HepG2 (cell line): Measurements from ENCODE around the gene NRAP. TPM values are rescaled to one million over a fixed set of nuclear protein-coding genes. Genes with fewer than 3 reads are reported as not detected.

ENCODE experiments used
- ATAC-seq: fragments of 200-7000 bp; cut with Tn5 transposase; 3 replicates; pipeline ENCODE4 v1.9.1; 2020; ENCODE audit warnings: mild to moderate bottlenecking, moderate library complexity
- BruUV-seq: library from RNA; stranded (reverse); fragments of 400-500 nt; replicated peaks from 2 replicates; lab custom pipeline; 2021; lab: Mats Ljungman, UMichigan
- CTCF ChIA-PET: fragments of 300-600 bp; formaldehyde crosslinking; extraction: SDS; loops from one replicate; lab custom pipeline; 2021; ENCODE audit warnings: low total read pairs, inconsistent platforms, low intra/inter-chr PET ratio; lab: Yijun Ruan, JAX
- POLR2A ChIA-PET: fragments of 350-600 bp; sonication (Branson Sonifier 250); formaldehyde crosslinking; loops from one replicate; lab custom pipeline; 2020; ENCODE audit warnings: antibody characterized with exemption, inconsistent platforms; lab: Yijun Ruan, JAX
- DNase-seq: peaks from one replicate; pipeline ENCODE4 v3.0.0-alpha.2; 2015; ENCODE audit warnings: low spot score
- FAIRE-seq: peaks from 3 replicates; lab custom pipeline; 2011; peaks lifted over from hg19 to GRCh38; lab: Jason Lieb, UNC
- H2AFZ ChIP-seq: one replicate; pipeline ENCODE4 v1.6.1; 2011; ENCODE audit warnings: low read length, inconsistent platforms
- H3K27ac ChIP-seq: fragments of 300-600 bp; 3 replicates; pipeline ENCODE4 v1.8.0; 2011; ENCODE audit warnings: mixed run types, mild to moderate bottlenecking, mixed read lengths, low read length, inconsistent platforms; ENCODE audit not compliant: insufficient read depth; ENCODE audit errors: extremely low read length
- H3K27me3 ChIP-seq, 2 experiments: fragments of 200-600 bp in 1 of 2; 2 replicates in 1 of 2; 3 replicates in 1 of 2; pipeline versions ENCODE4 v1.6.0 to v1.8.0; 2011; ENCODE audit warnings: low read length in 2 of 2, mild to moderate bottlenecking in 2 of 2, moderate library complexity in 2 of 2, inconsistent platforms in 1 of 2; ENCODE audit not compliant: insufficient read depth in 2 of 2, control insufficient read depth in 1 of 2
- H3K36me3 ChIP-seq, 2 experiments: fragments of 200-600 bp in 1 of 2; replicated peaks in 1 of 2; 2 replicates in 1 of 2; 3 replicates in 1 of 2; pipeline versions ENCODE4 v1.5.1 to v1.8.0; 2011; ENCODE audit warnings: low read length in 2 of 2, inconsistent platforms in 1 of 2; ENCODE audit not compliant: insufficient read depth in 2 of 2, control insufficient read depth in 1 of 2
- H3K4me1 ChIP-seq: 2 replicates; pipeline ENCODE4 v1.5.1; 2012; ENCODE audit warnings: low read length, inconsistent platforms; ENCODE audit not compliant: insufficient read depth
- H3K4me2 ChIP-seq: 2 replicates; pipeline ENCODE4 v1.6.0; 2011; ENCODE audit warnings: low read depth, low read length, inconsistent platforms
- H3K4me3 ChIP-seq, 3 experiments: fragments of 200-600 bp in 1 of 3; sonication (generic), shearing (Covaris generic) in 1 of 3; replicated peaks in 1 of 3; 2 replicates each; pipeline ENCODE4 v1.5.1; 2011 to 2016; ENCODE audit warnings: low read length in 3 of 3, inconsistent platforms in 2 of 3, low read depth in 2 of 3, mild to moderate bottlenecking in 2 of 3, control low read depth in 1 of 3, mixed read lengths in 1 of 3; ENCODE audit not compliant: insufficient read depth in 1 of 3
- H3K79me2 ChIP-seq: one replicate; pipeline ENCODE4 v1.6.1; 2011; ENCODE audit warnings: low read length, inconsistent platforms; ENCODE audit not compliant: insufficient read depth
- H3K9ac ChIP-seq: 2 replicates; pipeline ENCODE4 v1.6.0; 2011; ENCODE audit warnings: mild to moderate bottlenecking, low read depth, low read length, inconsistent platforms; ENCODE audit not compliant: insufficient read depth
- H3K9me3 ChIP-seq: 2 replicates; pipeline ENCODE4 v1.5.1; 2012; ENCODE audit warnings: mild to moderate bottlenecking, low read length
- H4K20me1 ChIP-seq: 2 replicates; pipeline ENCODE4 v1.6.0; 2011; ENCODE audit warnings: inconsistent platforms, mild to moderate bottlenecking, low read length, moderate library complexity; ENCODE audit not compliant: insufficient read depth
- KLF9 ChIP-seq: IDR thresholded peaks from 2 replicates; pipeline ENCODE4 v1.6.1; 2016; ENCODE audit warnings: low read depth
- NFE2L2 ChIP-seq: fragments of 150-350 bp; IDR thresholded peaks from 2 replicates; pipeline ENCODE4 v1.6.1; 2014; ENCODE audit warnings: low read length
- PAX8 ChIP-seq: sonication (generic); formaldehyde crosslinking; IDR thresholded peaks from 2 replicates; pipeline ENCODE4 v1.8.0; 2022; ENCODE audit warnings: mild to moderate bottlenecking, missing genetic modification reagents, borderline replicate concordance
- RFX3 ChIP-seq: IDR thresholded peaks from 2 replicates; pipeline ENCODE4 v1.6.1; 2016; ENCODE audit warnings: missing biosample characterization, missing genetic modification reagents
- SIX1 ChIP-seq: sonication (generic); formaldehyde crosslinking; IDR thresholded peaks from 2 replicates; pipeline ENCODE4 v1.4.0; 2020; ENCODE audit warnings: missing genetic modification reagents, borderline replicate concordance
- SMAD3 ChIP-seq: sonication (generic); formaldehyde crosslinking; IDR thresholded peaks from 2 replicates; pipeline ENCODE4 v1.4.0; 2020; ENCODE audit warnings: missing genetic modification reagents
- SRY ChIP-seq: sonication (generic); formaldehyde crosslinking; IDR thresholded peaks from 2 replicates; pipeline ENCODE4 v1.8.0; 2022; ENCODE audit warnings: mild to moderate bottlenecking, missing genetic modification reagents
- ZNF720 ChIP-seq: sonication (generic); formaldehyde crosslinking; IDR thresholded peaks from 2 replicates; pipeline ENCODE4 v1.4.0; 2020; ENCODE audit warnings: missing genetic modification reagents
- ZNF891 ChIP-seq: sonication (generic); formaldehyde crosslinking; IDR thresholded peaks from 2 replicates; pipeline ENCODE4 v1.5.0; 2020; ENCODE audit warnings: mild to moderate bottlenecking, missing genetic modification reagents
- WGBS: methylation state at CpG from one replicate; pipeline ENCODE4 v1.1.6; 2017; ENCODE audit warnings: low lambda C conversion rate; 5-methylcytosine and 5-hydroxymethylcytosine counted together
- in situ Hi-C: cut with HindIII; loops from 2 replicates; pipeline ENCODE4 v1.10.0; 2017; ENCODE audit warnings: low pct_unique_long_range_greater_than_20kb; ENCODE audit not compliant: extremely low pct_ligation_motif_present
- intact Hi-C: fragments of 100-400 bp; cut with micrococcal nuclease; formaldehyde crosslinking; loops from one replicate; pipeline ENCODE4 v1.10.0; 2022; ENCODE audit not compliant: unreplicated experiment
- polyA plus RNA-seq, 8 experiments: library from polyadenylated mRNA; depleted of rRNA in 3 of 8; stranded (reverse) in 7 of 8; unstranded in 1 of 8; fragments of >200 nt; fragmentation: Illumina TruSeq in 4 of 8; extraction: Trizol in 4 of 8; gene quantifications; 2 replicates each; pipeline versions ENCODE4 v1.2.1 to v1.2.3, GENCODE V29; 2011 to 2016; ENCODE audit warnings: low read depth in 4 of 8, missing spikeins in 1 of 8, mixed read lengths in 1 of 8; ENCODE audit not compliant: insufficient read depth in 1 of 8
- total RNA-seq, 5 experiments: library from RNA; depleted of rRNA; stranded (reverse); fragments of >200 nt; fragmentation: Illumina TruSeq; extraction: Trizol; gene quantifications; 2 replicates each; pipeline ENCODE4 v1.2.3, GENCODE V29; 2016; ENCODE audit warnings: low read depth in 1 of 5
- TF ChIP-seq, protein P1 (sequence below): IDR thresholded peaks from 2 replicates; pipeline ENCODE4 v1.6.1; 2018; ENCODE audit warnings: missing genetic modification reagents
- TF ChIP-seq, protein P2 (sequence below): IDR thresholded peaks from 2 replicates; pipeline ENCODE4 v1.6.1; 2016; ENCODE audit warnings: mild to moderate bottlenecking

NRAP gene
- total and polyA plus RNA-seq, 2 of the 13 experiments (the other 11 are each of a cell fraction or from before 2014, with no cell fraction given), result not detected

DNA sequence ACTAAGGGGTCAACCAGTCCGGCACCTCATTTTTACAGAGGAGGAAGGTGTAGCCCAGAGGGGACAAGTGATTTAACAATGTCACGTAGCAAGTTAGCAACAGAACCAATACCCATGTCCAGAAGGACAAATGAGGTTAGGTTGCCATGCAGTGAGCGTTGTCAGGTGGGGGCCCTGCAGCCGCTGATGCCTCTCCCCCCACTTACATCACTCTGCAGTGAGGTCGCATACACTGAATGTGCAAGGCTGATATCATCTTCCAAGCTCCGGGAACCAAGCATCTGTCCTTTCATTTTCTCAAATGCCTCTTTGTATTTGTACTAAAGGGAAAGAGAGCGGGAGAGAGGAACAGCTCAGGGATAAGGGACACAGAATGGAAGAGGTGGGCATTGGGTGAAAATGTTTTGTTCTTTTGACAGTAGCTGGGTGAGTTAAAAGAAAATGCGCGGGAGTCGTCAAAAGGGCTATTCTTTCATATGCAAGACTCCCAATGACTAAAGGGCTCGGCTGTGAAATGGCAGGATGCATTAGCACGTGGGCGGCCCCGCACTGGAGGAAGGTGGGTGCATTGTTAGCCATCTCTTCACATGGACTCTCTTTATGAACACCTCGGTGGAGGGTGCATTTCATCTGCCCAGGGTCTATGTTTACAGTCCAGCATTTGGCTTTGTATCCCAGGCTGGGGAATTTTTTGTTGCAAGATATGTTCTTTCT, 49.7 kb downstream of the NRAP start:
- no peak overlapping the region for H3K9ac ChIP-seq
- no peaks in the 10 kb centered on the region for H3K4me1 ChIP-seq
- WGBS, result 43% methylated on average over 15 of the region's 15 CpGs
- FAIRE-seq (no peak), DNase-seq (no peak), ATAC-seq (no peak)
- CTCF ChIA-PET, result no interaction called here
- intact Hi-C loops, result no loop called here
- no peak overlapping the region for H3K27ac ChIP-seq
- no peaks in the 10 kb centered on the region for H3K36me3 ChIP-seq
- in situ Hi-C loops, result no loop called here
- BruUV-seq, result no TSS peak
- H4K20me1 ChIP-seq, result no peaks in the 10 kb centered on the region
- H3K4me2 ChIP-seq, result no peak overlapping the region
- H3K27me3 ChIP-seq, result no peaks in the 10 kb centered on the region; a peak in 1 of 5 replicates
- H3K4me3 ChIP-seq, result no peak overlapping the region
- no peaks in the 10 kb centered on the region for H3K79me2 ChIP-seq
- TF ChIP-seq SMAD3 (CRISPR knock-in tag), result no peak
- no peak for TF ChIP-seq ZNF891 (CRISPR knock-in tag)
- no peak for TF ChIP-seq PAX8
- TF ChIP-seq KLF9 (CRISPR knock-in tag), result no peak
- TF ChIP-seq, protein P1, sequence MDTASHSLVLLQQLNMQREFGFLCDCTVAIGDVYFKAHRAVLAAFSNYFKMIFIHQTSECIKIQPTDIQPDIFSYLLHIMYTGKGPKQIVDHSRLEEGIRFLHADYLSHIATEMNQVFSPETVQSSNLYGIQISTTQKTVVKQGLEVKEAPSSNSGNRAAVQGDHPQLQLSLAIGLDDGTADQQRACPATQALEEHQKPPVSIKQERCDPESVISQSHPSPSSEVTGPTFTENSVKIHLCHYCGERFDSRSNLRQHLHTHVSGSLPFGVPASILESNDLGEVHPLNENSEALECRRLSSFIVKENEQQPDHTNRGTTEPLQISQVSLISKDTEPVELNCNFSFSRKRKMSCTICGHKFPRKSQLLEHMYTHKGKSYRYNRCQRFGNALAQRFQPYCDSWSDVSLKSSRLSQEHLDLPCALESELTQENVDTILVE (CRISPR knock-in tag), result no peak
- TF ChIP-seq RFX3 (CRISPR knock-in tag), result no peak
- TF ChIP-seq NFE2L2, result no peak
- no peak for TF ChIP-seq SIX1 (CRISPR knock-in tag)
- TF ChIP-seq, protein P2, sequence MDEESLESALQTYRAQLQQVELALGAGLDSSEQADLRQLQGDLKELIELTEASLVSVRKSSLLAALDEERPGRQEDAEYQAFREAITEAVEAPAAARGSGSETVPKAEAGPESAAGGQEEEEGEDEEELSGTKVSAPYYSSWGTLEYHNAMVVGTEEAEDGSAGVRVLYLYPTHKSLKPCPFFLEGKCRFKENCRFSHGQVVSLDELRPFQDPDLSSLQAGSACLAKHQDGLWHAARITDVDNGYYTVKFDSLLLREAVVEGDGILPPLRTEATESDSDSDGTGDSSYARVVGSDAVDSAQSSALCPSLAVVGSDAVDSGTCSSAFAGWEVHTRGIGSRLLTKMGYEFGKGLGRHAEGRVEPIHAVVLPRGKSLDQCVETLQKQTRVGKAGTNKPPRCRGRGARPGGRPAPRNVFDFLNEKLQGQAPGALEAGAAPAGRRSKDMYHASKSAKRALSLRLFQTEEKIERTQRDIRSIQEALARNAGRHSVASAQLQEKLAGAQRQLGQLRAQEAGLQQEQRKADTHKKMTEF, result no peak
- no peak for TF ChIP-seq ZNF720 (CRISPR knock-in tag)
- no peak for TF ChIP-seq SRY
- H3K9me3 ChIP-seq, result no peaks in the 10 kb centered on the region
- no peak overlapping the region for H2AFZ ChIP-seq
- POLR2A ChIA-PET, result no interaction called here
